Thoracic aorta (tissue), 2 donors: ENCODE results near the gene TPBG. TPM values are rescaled to one million over a fixed set of nuclear protein-coding genes. Genes with fewer than 3 reads are reported as not detected.
"Not testable (repeated sequence)": the region's sequence is repeated elsewhere in the genome, so short reads cannot be mapped to it uniquely, and the experiment has no call there.

Source experiments
- ATAC-seq: fragments of 150-250 bp; one replicate; pipeline ENCODE4 v1.8.0; 2017; ENCODE audit warnings: low read depth; ENCODE audit not compliant: insufficient number of reproducible peaks, low FRiP score
- DNase-seq: peaks from one replicate; pipeline ENCODE4 v3.0.0-alpha.2; 2020; ENCODE audit warnings: low spot score
- H3K27ac ChIP-seq, 2 donors: fragments of 200-600 bp; sonication (generic); 1 replicate in 1 of 2; 2 replicates in 1 of 2; pipeline ENCODE4 v1.5.1; 2016; ENCODE audit warnings: mild to moderate bottlenecking in 2 of 2, moderate library complexity in 2 of 2
- H3K27me3 ChIP-seq: fragments of 200-600 bp; sonication (generic); replicated peaks from 2 replicates; pipeline ENCODE4 v1.6.0; 2016; ENCODE audit warnings: mild to moderate bottlenecking; ENCODE audit not compliant: insufficient read depth
- H3K36me3 ChIP-seq: fragments of 200-600 bp; sonication (generic); one replicate; pipeline ENCODE4 v1.5.1; 2016
- H3K4me1 ChIP-seq, 2 donors: fragments of 200-600 bp; sonication (generic); 1 replicate in 1 of 2; 2 replicates in 1 of 2; pipeline versions ENCODE4 v1.5.1 to v1.6.0; 2016; ENCODE audit warnings: low read depth in 2 of 2, mild to moderate bottlenecking in 1 of 2; ENCODE audit not compliant: control insufficient read depth in 1 of 2
- H3K4me3 ChIP-seq: fragments of 200-600 bp; sonication (generic); 2 replicates; pipeline ENCODE4 v1.5.1; 2016; ENCODE audit warnings: mild to moderate bottlenecking
- H3K9me3 ChIP-seq: fragments of 200-600 bp; sonication (generic); 2 replicates; pipeline ENCODE4 v1.5.1; 2016
- total RNA-seq, 2 donors: library from RNA; depleted of rRNA; stranded (reverse); fragments of >200 nt; gene quantifications; one replicate each; pipeline versions ENCODE4 v1.1.0 to v1.2.3, GENCODE V29; 2016
- TF ChIP-seq, protein P1 (sequence below): fragments of 200-600 bp; sonication (generic); IDR thresholded peaks from one replicate; pipeline ENCODE4 v1.5.1; 2019; ENCODE audit warnings: antibody characterized with exemption

Gene TPBG
- total RNA-seq, 2 donors from 2014 or later = 38.7 to 53.8 TPM

GRCh38 chr6:82385961-82386360 lies 22.3 kb downstream of the TPBG start:
- ATAC-seq = no peak

GRCh38 chr6:82394770-82395169 lies 31.2 kb downstream of the TPBG start:
- not testable (repeated sequence) for ATAC-seq, H3K4me3 ChIP-seq, H3K36me3 ChIP-seq, H3K27me3 ChIP-seq, H3K27ac ChIP-seq, DNase-seq, H3K9me3 ChIP-seq
- peaks cover 5 to 28% of the 10 kb centered on the region in 2 donors for H3K4me1 ChIP-seq

More at GRCh38 chr6:82385961-82386360, 22.3 kb downstream of the TPBG start:
- Histone ChIP-seq H3K27me3 (no peaks in the 10 kb centered on the region), H3K36me3 (no peaks in the 10 kb centered on the region), H3K9me3 (no peaks in the 10 kb centered on the region), H3K27ac (no peak overlapping the region), H3K4me1 (no peaks in the 10 kb centered on the region), H3K4me3 (no peak overlapping the region)
- no peak for DNase-seq
- TF ChIP-seq, protein P1, sequence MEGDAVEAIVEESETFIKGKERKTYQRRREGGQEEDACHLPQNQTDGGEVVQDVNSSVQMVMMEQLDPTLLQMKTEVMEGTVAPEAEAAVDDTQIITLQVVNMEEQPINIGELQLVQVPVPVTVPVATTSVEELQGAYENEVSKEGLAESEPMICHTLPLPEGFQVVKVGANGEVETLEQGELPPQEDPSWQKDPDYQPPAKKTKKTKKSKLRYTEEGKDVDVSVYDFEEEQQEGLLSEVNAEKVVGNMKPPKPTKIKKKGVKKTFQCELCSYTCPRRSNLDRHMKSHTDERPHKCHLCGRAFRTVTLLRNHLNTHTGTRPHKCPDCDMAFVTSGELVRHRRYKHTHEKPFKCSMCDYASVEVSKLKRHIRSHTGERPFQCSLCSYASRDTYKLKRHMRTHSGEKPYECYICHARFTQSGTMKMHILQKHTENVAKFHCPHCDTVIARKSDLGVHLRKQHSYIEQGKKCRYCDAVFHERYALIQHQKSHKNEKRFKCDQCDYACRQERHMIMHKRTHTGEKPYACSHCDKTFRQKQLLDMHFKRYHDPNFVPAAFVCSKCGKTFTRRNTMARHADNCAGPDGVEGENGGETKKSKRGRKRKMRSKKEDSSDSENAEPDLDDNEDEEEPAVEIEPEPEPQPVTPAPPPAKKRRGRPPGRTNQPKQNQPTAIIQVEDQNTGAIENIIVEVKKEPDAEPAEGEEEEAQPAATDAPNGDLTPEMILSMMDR = no peak

GRCh38 chr6:82396964-82397751 lies 33.5 kb downstream of the TPBG start:
- no peak overlapping the region for H3K4me3 ChIP-seq
- no peaks in the 10 kb centered on the region for H3K36me3 ChIP-seq
- ATAC-seq = no peak
- peaks cover 5 to 28% of the 10 kb centered on the region in 2 donors for H3K4me1 ChIP-seq
- DNase-seq = no peak
- H3K9me3 ChIP-seq = no peaks in the 10 kb centered on the region
- H3K27me3 ChIP-seq = no peaks in the 10 kb centered on the region
- peak overlapping the region in 1 of 2 donors; percentile 27 for H3K27ac ChIP-seq
- TF ChIP-seq, protein P1 = no peak

DNA sequence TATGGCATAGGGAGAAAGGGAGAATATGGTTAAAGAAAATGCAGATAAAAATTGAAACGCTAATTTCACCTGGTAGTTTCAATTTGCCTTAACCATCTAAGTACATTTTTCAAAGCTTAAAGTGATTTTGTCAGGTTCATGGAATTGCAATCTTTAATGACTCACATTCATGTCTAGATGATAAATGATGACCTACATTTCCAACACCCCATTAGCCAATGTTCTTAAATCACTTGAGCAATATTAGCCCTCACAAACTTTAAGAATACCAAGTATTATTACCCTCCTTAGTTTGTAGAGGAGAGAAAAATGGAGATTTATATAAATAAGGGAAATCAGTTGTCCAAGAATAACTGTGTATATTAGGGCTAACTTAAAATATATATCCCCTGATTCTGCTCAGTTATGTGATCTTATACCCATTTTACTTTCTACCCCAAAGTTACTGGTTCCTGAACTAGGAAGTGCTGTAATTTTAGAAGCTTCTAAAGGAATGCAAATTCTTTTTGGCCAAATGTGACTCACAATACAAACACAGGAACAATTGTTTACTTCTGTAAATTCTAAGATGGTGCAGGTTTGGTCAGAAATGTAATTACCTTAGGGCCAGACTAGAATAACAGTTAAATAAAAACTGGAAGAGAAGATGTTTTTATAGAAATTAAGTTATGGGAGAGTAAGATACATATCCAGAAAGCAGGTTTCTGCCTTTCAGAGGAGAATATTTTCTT lies 34.5 kb downstream of the TPBG start:
- DNase-seq (no peak), ATAC-seq (no peak)
- TF ChIP-seq, protein P1 = no peak
- Histone ChIP-seq H3K9me3 (no peaks in the 10 kb centered on the region), H3K27ac (peak overlapping the region in 1 of 2 donors; percentile 25), H3K36me3 (no peaks in the 10 kb centered on the region), H3K4me1 (peaks cover 5 to 28% of the 10 kb centered on the region in 2 donors), H3K27me3 (no peaks in the 10 kb centered on the region), H3K4me3 (no peak overlapping the region)

DNA sequence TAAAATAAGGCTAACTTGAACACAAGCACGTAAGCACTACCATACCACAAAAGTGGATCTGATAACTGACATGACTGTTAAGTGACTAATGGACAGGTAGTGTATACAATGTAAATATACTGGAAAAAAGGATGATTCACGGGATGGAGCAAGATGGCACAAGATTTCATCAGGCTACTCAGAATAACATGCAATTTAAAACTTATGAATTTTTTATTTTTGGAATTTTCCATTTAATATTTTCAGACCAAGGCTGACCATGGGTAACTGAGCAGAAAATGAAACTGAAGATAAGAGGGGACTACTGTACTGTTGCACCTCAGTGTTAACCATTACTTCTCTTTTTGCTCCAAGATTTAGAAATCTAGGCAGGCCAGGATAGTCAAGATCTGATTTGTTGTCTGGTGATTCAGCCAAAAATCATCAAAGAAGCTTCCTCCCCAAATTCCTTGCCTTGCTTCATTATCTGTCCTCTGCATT lies 45.4 kb downstream of the TPBG start:
- Histone ChIP-seq H3K36me3 (no peaks in the 10 kb centered on the region), H3K9me3 (no peaks in the 10 kb centered on the region), H3K4me1 (no peaks in the 10 kb centered on the region), H3K27ac (no peak overlapping the region), H3K27me3 (no peaks in the 10 kb centered on the region), H3K4me3 (no peak overlapping the region)
- TF ChIP-seq, protein P1 = no peak
- DNase-seq = no peak
- ATAC-seq = no peak
